ENCODE measurements around the gene FBXW10B.
"Not testable (repeated sequence)": the region's sequence is repeated elsewhere in the genome, so short reads cannot be mapped to it uniquely, and the experiment has no call there.

The FBXW10B gene

GRCh38 chr17:15642505-15643251 lies 23.2 kb upstream of the FBXW10B start:
- in situ Hi-C loops (cut with HindIII; ENCODE audit: low sequenced_read_pairs): not testable (repeated sequence)

- in situ Hi-C loops (cut with HindIII; ENCODE audit: low sequenced_read_pairs): not testable (repeated sequence)
These were observed 22.5 kb upstream of the FBXW10B start for GRCh38 chr17:15642014-15642413.

DNA sequence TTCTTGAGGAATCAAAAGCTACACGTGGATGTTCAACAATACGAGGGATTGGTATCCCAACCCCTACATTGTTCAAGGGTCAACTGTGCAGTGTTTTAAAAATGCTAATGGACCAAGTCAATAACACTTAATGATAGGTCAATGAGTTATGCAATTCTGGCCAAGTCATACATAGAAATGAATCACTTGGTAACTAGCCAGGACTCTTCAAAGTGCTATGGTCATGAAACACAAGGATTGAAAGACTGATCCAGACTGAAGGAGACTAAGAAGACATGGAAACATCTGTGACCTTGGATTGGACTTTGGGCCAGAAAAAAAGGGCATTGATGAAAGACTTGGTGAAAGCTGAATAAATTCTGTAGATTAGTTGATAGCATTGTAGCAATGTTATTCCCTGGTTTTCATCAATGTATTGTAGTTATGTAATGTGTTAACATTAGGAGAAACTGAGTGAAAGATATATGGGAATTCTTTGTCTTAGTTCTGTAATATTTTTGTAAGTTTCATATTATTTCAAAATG lies 11.5 kb upstream of the FBXW10B start:
- in situ Hi-C loops (cut with HindIII; ENCODE audit: low sequenced_read_pairs): not testable (repeated sequence)

GRCh38 chr17:15629991-15630390 lies 10.5 kb upstream of the FBXW10B start:
- in situ Hi-C loops (cut with HindIII; ENCODE audit: low sequenced_read_pairs): not testable (repeated sequence)

- in situ Hi-C loops (cut with HindIII; ENCODE audit: low sequenced_read_pairs): not testable (repeated sequence)
These were observed 4.2 kb upstream of the FBXW10B start for GRCh38 chr17:15623661-15624209.

- in situ Hi-C loops (cut with HindIII; ENCODE audit: low sequenced_read_pairs): not testable (repeated sequence)
These were observed 3.8 kb upstream of the FBXW10B start for GRCh38 chr17:15623255-15623654.

DNA sequence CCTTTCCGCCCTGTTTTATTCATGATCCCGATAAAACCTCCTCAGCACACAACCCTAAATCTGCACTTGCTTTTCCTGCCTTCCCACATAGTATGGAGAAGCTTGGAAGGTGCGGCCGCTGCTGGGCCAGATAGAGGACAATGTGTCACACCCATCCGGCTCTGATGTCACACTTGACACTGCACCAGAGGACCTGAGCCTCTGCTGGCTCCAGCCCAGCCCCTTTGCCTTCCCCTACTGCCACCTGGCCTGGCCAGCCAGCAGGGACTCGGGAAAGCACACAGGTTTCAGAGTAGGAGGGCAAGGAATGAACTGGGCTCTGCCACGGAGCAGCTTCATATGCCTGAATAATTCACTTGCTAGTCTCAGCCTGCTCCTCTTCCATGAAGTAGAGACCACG lies 2.6 kb upstream of the FBXW10B start:
- in situ Hi-C loops (cut with HindIII; ENCODE audit: low sequenced_read_pairs): not testable (repeated sequence)

GRCh38 chr17:15616828-15617227 lies 2.7 kb downstream of the FBXW10B start:
- in situ Hi-C loops (cut with HindIII; ENCODE audit: low sequenced_read_pairs): not testable (repeated sequence)

- in situ Hi-C loops (cut with HindIII; ENCODE audit: low sequenced_read_pairs): not testable (repeated sequence)
These were observed 3.7 kb downstream of the FBXW10B start for GRCh38 chr17:15615850-15616249.

DNA sequence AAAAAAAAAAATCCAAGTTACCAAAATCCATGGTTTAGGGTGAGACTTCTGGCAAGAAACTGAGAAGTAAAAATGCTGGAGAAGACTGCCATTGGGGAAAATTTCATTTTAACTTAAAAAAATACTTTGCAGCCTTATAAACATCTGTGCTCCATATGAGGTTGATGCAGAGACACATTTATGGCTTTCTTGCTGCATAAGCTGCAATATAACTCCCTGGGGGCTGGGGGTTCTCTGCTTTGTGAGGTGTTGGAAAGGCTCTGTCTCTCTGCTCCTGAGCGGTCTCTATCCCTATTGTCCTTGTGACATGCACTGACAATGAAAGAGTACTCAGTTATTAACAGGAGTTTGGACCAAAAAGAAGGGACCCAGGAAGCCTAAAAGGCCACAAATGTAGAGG lies 6.4 kb downstream of the FBXW10B start:
- in situ Hi-C loops (cut with HindIII; ENCODE audit: low sequenced_read_pairs): not testable (repeated sequence)

- in situ Hi-C loops (cut with HindIII; ENCODE audit: low sequenced_read_pairs): not testable (repeated sequence)
These were observed 26.5 kb downstream of the FBXW10B start for GRCh38 chr17:15592960-15593359.

- in situ Hi-C loops (cut with HindIII; ENCODE audit: low sequenced_read_pairs): not testable (repeated sequence)
These were observed 27.5 kb downstream of the FBXW10B start for GRCh38 chr17:15591986-15592385.

GRCh38 chr17:15590844-15591243 lies 28.7 kb downstream of the FBXW10B start:
- in situ Hi-C loops (cut with HindIII; ENCODE audit: low sequenced_read_pairs): not testable (repeated sequence)

DNA sequence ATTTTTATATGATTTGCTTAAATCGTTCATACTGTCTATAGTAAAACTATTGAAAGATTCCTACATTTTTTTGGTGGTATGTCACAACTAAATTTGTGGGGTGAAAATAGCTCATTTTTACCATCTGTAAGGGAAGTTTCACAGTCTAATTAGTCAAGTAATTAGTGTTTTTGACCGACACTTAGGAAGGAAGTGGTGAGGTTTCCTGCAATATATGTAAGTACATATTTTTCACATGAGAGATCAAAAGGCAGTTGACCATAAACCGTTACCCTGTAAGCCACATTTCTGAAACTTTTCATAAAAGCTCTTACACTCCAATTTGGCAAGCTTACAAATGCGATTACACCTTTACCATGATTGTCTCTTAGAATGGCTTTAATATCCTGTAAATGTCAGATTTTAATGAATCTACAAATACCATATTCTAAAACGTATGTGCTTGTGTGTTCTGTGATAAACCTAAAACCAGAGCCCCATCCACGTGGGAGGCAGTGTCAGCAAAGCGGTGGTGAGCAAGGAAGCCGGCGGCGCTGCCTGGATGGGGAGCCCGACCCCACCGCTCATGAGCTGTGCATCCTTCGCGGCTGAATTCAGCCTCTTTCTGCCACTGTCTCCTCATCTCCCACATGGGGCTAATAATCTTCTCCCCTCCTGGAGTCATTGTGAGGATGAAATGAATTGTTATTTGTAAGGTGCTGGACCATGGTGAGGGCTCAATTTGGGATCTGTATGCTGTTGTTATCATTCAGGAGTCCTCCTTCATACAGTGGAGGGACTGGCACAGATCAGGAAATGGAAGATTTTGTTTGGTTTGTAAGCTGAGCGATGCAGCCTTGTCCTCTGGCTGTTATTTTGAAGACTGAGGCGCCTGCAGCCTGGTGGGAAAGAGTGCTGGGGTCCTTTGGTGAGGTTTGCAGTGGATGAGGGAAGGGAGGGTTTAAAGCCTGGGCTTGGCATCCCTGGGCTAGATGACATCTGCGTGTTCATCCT lies 29.7 kb downstream of the FBXW10B start:
- in situ Hi-C loops (cut with HindIII; ENCODE audit: low sequenced_read_pairs): not testable (repeated sequence)

DNA sequence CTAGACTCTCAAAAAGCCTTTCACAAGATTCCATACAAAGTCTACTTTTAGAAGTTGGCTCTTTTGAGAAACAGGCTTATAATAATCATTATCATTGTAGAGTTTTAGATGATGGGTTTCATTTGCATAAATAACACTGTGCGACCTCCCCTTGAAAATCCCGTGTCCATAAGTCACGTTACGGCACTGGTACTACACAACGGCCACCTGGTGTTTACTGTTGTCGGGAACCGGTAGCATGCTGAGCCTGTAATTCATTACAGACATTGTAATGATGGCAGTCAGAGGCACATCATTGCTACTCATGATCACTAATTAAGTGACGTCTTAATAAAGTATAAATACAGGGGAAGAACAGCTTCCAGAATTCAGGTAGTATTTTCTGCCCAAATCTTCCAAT lies 31.5 kb downstream of the FBXW10B start:
- in situ Hi-C loops (cut with HindIII; ENCODE audit: low sequenced_read_pairs): not testable (repeated sequence)

DNA sequence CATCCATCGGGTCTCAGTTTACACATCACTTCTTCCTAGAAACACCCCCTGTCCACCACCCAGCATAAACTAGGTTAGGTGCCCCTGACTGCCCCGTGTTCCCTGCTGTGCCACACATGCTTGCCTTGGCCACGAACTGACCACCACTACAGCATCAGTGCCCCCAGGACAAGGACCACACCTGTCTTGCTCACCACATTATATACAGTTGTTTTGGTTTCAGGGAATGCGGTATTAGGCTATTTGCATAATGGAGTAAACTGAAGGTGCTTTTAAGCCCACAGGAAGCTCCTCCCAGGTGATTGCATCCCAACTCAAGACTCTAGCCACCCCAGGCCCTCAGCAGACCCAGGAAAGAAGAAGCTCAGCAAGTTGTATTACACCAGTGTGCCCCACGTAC lies 36.2 kb downstream of the FBXW10B start:
- in situ Hi-C loops (cut with HindIII; ENCODE audit: low sequenced_read_pairs): not testable (repeated sequence)

GRCh38 chr17:15581462-15581861 lies 38.0 kb downstream of the FBXW10B start:
- in situ Hi-C loops (cut with HindIII; ENCODE audit: low sequenced_read_pairs): not testable (repeated sequence)

- in situ Hi-C loops (cut with HindIII; ENCODE audit: low sequenced_read_pairs): not testable (repeated sequence)
These were observed 42.7 kb downstream of the FBXW10B start for GRCh38 chr17:15576848-15577247.

GRCh38 chr17:15574660-15575059 lies 44.8 kb downstream of the FBXW10B start:
- in situ Hi-C loops (cut with HindIII; ENCODE audit: low sequenced_read_pairs): not testable (repeated sequence)

DNA sequence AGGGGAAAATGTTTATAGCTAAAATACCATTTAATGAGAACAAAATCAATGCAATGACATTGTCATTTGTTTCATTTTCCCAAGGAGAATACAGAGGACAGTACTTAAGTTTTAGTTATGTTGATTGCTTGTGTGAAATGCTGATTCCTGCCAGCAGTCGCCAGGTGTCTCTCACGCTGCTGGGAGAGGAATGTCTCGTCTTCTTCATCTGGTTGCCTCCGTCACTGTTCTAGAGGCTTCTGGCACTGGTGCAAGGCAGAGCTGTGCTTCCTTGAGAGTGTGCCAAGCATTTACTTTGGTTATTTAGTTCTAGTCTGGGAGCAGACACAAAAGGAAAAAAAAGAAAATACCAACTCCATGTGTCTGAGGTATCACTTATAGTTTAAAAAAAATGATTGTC lies 45.6 kb downstream of the FBXW10B start:
- in situ Hi-C loops (cut with HindIII; ENCODE audit: low sequenced_read_pairs): not testable (repeated sequence)

All from DLD1 (cell line).